ENCODE measurements around the gene PROZ.

DNA sequence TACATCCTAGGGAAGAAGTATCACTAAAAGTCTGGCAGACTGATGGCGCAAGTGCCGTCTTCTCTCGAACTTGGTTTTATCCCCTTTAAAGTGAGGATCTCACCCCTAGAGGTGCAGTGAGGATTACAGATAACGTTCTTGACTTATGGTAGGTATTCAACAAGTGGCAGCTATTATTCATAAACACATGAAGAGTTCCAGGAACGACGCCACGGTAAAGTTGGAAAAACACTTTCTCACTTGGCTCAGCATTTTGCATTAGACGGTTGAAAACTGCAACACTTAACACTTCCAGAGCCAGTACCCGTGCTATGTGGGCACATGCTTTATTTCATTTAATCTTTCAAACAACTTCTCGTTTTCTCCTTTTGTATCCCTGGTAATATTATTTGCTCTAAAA lies 8.7 kb downstream of the PROZ start:
- TF ChIP-seq EZH2 (IDR thresholded peaks at IDR 0.05) = no peak
- TF ChIP-seq POLR2AphosphoS5 (IDR thresholded peaks at IDR 0.05; ENCODE audit: borderline replicate concordance, low read depth, low read length) = no peak
